ENCODE data around the gene ARL5C. TPM values are rescaled to one million over a fixed set of nuclear protein-coding genes. Genes with fewer than 3 reads are reported as not detected.
A peak's percentile ranks its signal among the peaks of the same experiment; 100 is the strongest.

Gene ARL5C
- total RNA-seq, 4 donors from 2014 or later: not detected

DNA sequence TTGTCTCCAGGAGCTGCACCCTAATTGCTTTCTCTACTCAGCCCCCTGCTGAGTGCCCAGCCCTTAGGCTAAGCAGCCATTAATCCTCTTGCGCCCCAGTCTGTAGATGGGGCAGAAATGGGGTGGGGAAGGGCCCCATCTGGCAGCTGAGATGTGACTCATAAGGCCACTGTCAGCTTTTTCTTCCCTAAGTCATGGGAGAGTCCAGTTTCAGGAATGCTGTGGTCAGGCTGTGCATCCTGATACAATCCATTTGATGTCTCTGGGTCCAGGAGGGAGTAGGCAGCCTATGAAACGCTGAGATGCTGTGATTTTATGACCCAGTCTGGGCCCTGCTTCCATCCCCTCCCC, 26.8 kb downstream of the ARL5C start:
- peak overlapping the region in 1 of 4 donors; percentile 52 for H3K27ac ChIP-seq
- no peaks in the 10 kb centered on the region for H3K9me3 ChIP-seq
- H3K4me1 ChIP-seq: peaks cover 8 to 30% (median 16%) of the 10 kb centered on the region in 3 donors
- H3K27me3 ChIP-seq: no peaks in the 10 kb centered on the region
- no peaks in the 10 kb centered on the region for H3K36me3 ChIP-seq
- no peak for DNase-seq
- 39 to 60% methylated on average over 2 of the region's 2 CpGs for WGBS, 2 donors
- H3K4me3 ChIP-seq: no peak overlapping the region
- TF ChIP-seq, protein P1, sequence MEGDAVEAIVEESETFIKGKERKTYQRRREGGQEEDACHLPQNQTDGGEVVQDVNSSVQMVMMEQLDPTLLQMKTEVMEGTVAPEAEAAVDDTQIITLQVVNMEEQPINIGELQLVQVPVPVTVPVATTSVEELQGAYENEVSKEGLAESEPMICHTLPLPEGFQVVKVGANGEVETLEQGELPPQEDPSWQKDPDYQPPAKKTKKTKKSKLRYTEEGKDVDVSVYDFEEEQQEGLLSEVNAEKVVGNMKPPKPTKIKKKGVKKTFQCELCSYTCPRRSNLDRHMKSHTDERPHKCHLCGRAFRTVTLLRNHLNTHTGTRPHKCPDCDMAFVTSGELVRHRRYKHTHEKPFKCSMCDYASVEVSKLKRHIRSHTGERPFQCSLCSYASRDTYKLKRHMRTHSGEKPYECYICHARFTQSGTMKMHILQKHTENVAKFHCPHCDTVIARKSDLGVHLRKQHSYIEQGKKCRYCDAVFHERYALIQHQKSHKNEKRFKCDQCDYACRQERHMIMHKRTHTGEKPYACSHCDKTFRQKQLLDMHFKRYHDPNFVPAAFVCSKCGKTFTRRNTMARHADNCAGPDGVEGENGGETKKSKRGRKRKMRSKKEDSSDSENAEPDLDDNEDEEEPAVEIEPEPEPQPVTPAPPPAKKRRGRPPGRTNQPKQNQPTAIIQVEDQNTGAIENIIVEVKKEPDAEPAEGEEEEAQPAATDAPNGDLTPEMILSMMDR (IDR thresholded peaks at IDR 0.05): no peak
- no peak for TF ChIP-seq POLR2A (IDR thresholded peaks at IDR 0.05)
- intact Hi-C loops (cut with DNase I): no loop called here

DNA sequence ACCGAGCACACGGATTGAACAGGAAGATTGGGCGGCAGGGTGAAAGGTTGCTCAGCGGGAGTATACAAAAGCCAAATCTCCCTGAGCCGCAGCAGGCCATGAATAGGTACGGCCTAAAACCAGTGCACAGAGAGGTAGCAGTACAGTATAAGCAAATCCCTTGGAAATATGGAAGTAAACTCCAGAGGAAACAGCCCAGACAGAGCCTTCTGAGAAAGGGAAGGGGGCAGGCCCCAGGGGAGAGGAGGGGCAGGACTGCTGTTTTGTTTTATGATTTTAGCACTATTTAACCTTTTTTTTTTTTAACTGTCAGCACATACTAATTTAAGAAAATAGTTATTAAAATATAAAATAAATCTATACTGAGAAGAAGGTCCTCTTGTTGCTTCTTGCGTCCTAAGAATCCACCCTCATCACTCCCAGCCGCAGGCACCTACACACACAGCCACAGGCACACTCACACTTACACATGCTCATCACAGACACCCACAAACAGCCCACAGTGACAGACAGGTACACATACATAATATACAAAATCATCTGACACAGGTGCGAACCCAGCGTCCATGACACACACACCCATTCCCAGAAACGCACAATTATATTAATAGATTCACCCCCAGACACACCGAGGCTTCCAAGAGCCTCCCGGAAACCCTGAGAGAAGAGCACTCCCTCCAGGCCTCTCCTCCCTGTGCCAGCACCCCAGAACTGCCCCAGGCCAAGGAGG, 27.4 kb downstream of the ARL5C start:
- no peaks in the 10 kb centered on the region for H3K27me3 ChIP-seq
- H3K4me3 ChIP-seq: no peak overlapping the region
- no peak for DNase-seq
- 62 to 67% methylated on average over 12 to 13 of the region's 13 CpGs for WGBS, 2 donors
- H3K36me3 ChIP-seq: no peaks in the 10 kb centered on the region
- intact Hi-C loops (cut with DNase I): no loop called here
- peaks cover 3 to 25% (median 10%) of the 10 kb centered on the region in 3 donors for H3K4me1 ChIP-seq
- H3K9me3 ChIP-seq: no peaks in the 10 kb centered on the region
- peak overlapping the region in 1 of 4 donors; percentile 52 for H3K27ac ChIP-seq
- TF ChIP-seq, protein P1 (IDR thresholded peaks at IDR 0.05): no peak
- TF ChIP-seq POLR2A (IDR thresholded peaks at IDR 0.05): no peak

DNA sequence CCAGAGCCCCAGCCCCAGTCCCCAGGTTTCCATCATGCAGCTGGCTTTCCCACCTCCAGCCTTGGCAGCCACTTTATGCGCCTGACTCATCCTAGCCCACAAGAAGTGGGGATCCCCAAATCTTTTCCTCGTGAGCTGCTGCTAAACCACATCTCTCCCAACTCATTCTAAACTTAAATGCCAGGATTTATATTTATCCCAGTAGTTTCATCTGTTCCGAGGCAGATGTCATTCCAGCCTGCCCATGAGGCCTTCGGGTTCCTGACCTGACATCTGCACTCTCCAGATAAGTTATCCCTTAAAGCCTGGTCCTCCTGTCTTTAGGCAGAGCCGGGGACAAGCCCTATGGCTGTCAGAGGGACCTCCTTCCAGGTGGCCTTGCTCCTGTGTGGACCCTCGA, 31.1 kb downstream of the ARL5C start:
- DNase-seq: no peak
- H3K4me1 ChIP-seq: peaks cover 3 to 21% (median 9%) of the 10 kb centered on the region in 3 donors
- H3K27me3 ChIP-seq: no peaks in the 10 kb centered on the region
- H3K4me3 ChIP-seq: no peak overlapping the region
- H3K27ac ChIP-seq: no peak overlapping the region
- TF ChIP-seq POLR2A (IDR thresholded peaks at IDR 0.05): no peak
- TF ChIP-seq, protein P1 (IDR thresholded peaks at IDR 0.05): no peak
- 67 to 69% methylated on average over 5 to 6 of the region's 6 CpGs for WGBS, 2 donors
- H3K9me3 ChIP-seq: no peaks in the 10 kb centered on the region
- no peaks in the 10 kb centered on the region for H3K36me3 ChIP-seq
- intact Hi-C loops (cut with DNase I): no loop called here

DNA sequence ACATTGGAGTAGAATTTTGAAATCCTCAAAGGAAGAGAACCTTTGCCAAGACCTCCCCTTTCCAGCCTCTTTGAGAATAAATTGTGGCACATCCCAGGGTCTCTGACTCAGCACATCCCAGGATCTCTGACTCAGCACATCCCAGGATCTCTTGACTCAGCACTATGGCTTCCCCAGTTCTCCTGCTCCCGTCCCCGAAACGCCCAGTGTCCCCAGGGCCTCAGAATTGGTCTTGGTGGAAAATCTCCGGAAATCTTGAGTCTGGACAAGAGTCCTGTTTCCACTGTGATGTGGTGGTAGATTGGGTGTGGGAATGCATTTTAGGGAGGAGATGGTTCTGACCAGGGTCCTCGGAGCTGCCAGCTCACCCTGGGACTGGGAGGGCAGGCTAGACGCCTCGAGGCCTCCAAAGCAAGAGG, 33.8 kb downstream of the ARL5C start:
- 62% methylated on average over 7 of the region's 7 CpGs; no CpG with 5 or more reads in 1 of the 2 donors for WGBS, 2 donors
- Histone ChIP-seq H3K27ac (peak overlapping the region in 2 of 4 donors; percentile 52 to 58), H3K36me3 (no peaks in the 10 kb centered on the region), H3K27me3 (no peaks in the 10 kb centered on the region), H3K4me3 (no peak overlapping the region), H3K4me1 (peaks cover 0 to 6% (median 3%) of the 10 kb centered on the region in 3 donors), H3K9me3 (no peaks in the 10 kb centered on the region)
- intact Hi-C loops (cut with DNase I): no loop called here
- TF ChIP-seq, protein P1 (IDR thresholded peaks at IDR 0.05): no peak
- TF ChIP-seq POLR2A (IDR thresholded peaks at IDR 0.05): no peak
- no peak for DNase-seq

DNA sequence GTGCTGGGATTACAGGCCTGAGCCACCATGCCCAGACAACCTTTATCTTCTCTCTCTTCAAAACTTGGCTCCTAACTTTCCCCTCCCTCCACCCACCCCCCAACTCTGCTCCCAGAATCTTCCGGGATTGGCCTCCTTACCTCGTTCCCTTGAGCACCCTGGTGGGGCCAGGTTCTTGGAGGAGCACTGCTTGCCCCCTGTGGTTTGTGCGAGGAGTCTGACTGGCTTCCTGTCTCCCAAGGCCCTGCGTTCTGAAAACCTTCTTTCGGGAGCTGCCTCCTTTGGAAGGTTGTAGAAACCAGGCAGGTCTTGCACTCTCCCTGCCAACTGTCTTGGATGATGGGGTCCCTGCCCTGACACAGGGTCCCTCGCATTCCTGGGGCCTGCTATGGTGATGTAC, 34.3 kb downstream of the ARL5C start:
- Histone ChIP-seq H3K4me1 (peaks cover 0 to 6% (median 3%) of the 10 kb centered on the region in 3 donors), H3K4me3 (no peak overlapping the region), H3K27me3 (no peaks in the 10 kb centered on the region), H3K36me3 (no peaks in the 10 kb centered on the region), H3K27ac (peak overlapping the region in 3 of 4 donors; percentile 16 to 58 (median 49)), H3K9me3 (no peaks in the 10 kb centered on the region)
- no peak for DNase-seq
- TF ChIP-seq POLR2A (IDR thresholded peaks at IDR 0.05): no peak
- TF ChIP-seq, protein P1 (IDR thresholded peaks at IDR 0.05): no peak
- intact Hi-C loops (cut with DNase I): no loop called here
- WGBS, 2 donors: 76% methylated on average over 4 of the region's 6 CpGs; no CpG with 5 or more reads in 1 of the 2 donors

All from esophagus squamous epithelium (tissue), 5 donors.